ENCODE data around the gene HAUS5. TPM values are rescaled to one million over a fixed set of nuclear protein-coding genes. Genes with fewer than 3 reads are reported as not detected.
A peak's percentile ranks its signal among the peaks of the same experiment; 100 is the strongest.

The HAUS5 gene
- total RNA-seq, 1 experiment from 2014 or later = 21.3 TPM

GRCh38 chr19:35670686-35671085 lies 58.2 kb downstream of the HAUS5 start:
- no peak for DNase-seq (ENCODE audit: low read depth)

DNA sequence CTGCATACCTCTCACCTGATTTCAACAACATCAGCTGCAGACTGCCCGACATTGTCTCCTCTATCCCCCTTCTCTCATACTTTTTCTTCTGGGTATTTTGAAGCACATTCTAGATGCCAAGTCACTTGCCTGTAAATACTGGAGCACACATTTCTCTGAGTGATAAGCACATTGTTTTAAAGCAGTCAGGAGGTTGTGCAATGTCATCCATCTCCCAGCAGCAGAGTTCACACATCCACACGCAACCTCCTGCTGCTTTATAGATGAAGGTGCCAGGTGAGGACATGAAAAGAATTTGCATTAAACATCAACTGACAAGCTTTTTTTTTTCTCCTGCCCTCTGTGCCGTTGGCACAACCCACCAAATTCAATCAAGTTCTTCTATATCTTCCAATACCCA lies 59.3 kb downstream of the HAUS5 start:
- no peak for DNase-seq (ENCODE audit: low read depth)

GRCh38 chr19:35673121-35673804 lies 60.7 kb downstream of the HAUS5 start:
- DNase-seq (ENCODE audit: low read depth) = peak; percentile 80

Other genes starting within 250 kb of the HAUS5 start
- gene GPR42, start 241.7 kb upstream of the HAUS5 start, total RNA-seq (2014; rRNA removed; shearing (Covaris generic)) = not detected in 2 replicates
- gene FFAR2, start 164.5 kb upstream of the HAUS5 start, total RNA-seq (2014; rRNA removed; shearing (Covaris generic)) = not detected in 2 replicates
- not detected in 2 replicates for gene KRTDAP, start 122.3 kb upstream of the HAUS5 start, total RNA-seq (2014; rRNA removed; shearing (Covaris generic))
- 38.1 and 54.3 TPM in 2 replicates for gene DMKN, start 99.1 kb upstream of the HAUS5 start, total RNA-seq (2014; rRNA removed; shearing (Covaris generic))
- gene SBSN, start 84.4 kb upstream of the HAUS5 start, total RNA-seq (2014; rRNA removed; shearing (Covaris generic)) = 0.11 TPM in 1 of 2 replicates, not detected in the other
- not detected in 2 replicates for gene GAPDHS, start 79.3 kb upstream of the HAUS5 start, total RNA-seq (2014; rRNA removed; shearing (Covaris generic))
- 113 and 114 TPM in 2 replicates for gene TMEM147, start 67.1 kb upstream of the HAUS5 start, total RNA-seq (2014; rRNA removed; shearing (Covaris generic))
- not detected in 2 replicates for gene ATP4A, start 49.1 kb upstream of the HAUS5 start, total RNA-seq (2014; rRNA removed; shearing (Covaris generic))
- gene PMIS2, start 26.6 kb upstream of the HAUS5 start, total RNA-seq (2014; rRNA removed; shearing (Covaris generic)) = not detected in 2 replicates
- gene RBM42, start 16.3 kb downstream of the HAUS5 start, total RNA-seq (2014; rRNA removed; shearing (Covaris generic)) = 129 and 147 TPM in 2 replicates
- not detected in 2 replicates for gene ETV2, start 29.0 kb downstream of the HAUS5 start, total RNA-seq (2014; rRNA removed; shearing (Covaris generic))
- gene COX6B1, start 35.6 kb downstream of the HAUS5 start, total RNA-seq (2014; rRNA removed; shearing (Covaris generic)) = 460 and 655 TPM in 2 replicates
- not detected in 2 replicates for gene UPK1A, start 53.8 kb downstream of the HAUS5 start, total RNA-seq (2014; rRNA removed; shearing (Covaris generic))
- gene ZBTB32, start 91.8 kb downstream of the HAUS5 start, total RNA-seq (2014; rRNA removed; shearing (Covaris generic)) = 0.06 TPM in 1 of 2 replicates, not detected in the other
- gene KMT2B, start 105.3 kb downstream of the HAUS5 start, total RNA-seq (2014; rRNA removed; shearing (Covaris generic)) = 6.3 and 18.6 TPM in 2 replicates
- gene IGFLR1, start 129.7 kb downstream of the HAUS5 start, total RNA-seq (2014; rRNA removed; shearing (Covaris generic)) = 2.8 and 3.9 TPM in 2 replicates
- 9.6 and 16.7 TPM in 2 replicates for gene U2AF1L4, start 132.7 kb downstream of the HAUS5 start, total RNA-seq (2014; rRNA removed; shearing (Covaris generic))
- gene PSENEN, start 132.9 kb downstream of the HAUS5 start, total RNA-seq (2014; rRNA removed; shearing (Covaris generic)) = 52.4 and 63.9 TPM in 2 replicates
- 13.3 and 13.8 TPM in 2 replicates for gene LIN37, start 135.8 kb downstream of the HAUS5 start, total RNA-seq (2014; rRNA removed; shearing (Covaris generic))
- gene HSPB6, start 144.3 kb downstream of the HAUS5 start, total RNA-seq (2014; rRNA removed; shearing (Covaris generic)) = 0.06 TPM in 1 of 2 replicates, not detected in the other
- 1.6 and 3.2 TPM in 2 replicates for gene PROSER3, start 145.4 kb downstream of the HAUS5 start, total RNA-seq (2014; rRNA removed; shearing (Covaris generic))
- gene ARHGAP33, start 162.8 kb downstream of the HAUS5 start, total RNA-seq (2014; rRNA removed; shearing (Covaris generic)) = 7.0 and 9.0 TPM in 2 replicates
- gene PRODH2, start 200.1 kb downstream of the HAUS5 start, total RNA-seq (2014; rRNA removed; shearing (Covaris generic)) = not detected in 2 replicates
- gene NPHS1, start 239.8 kb downstream of the HAUS5 start, total RNA-seq (2014; rRNA removed; shearing (Covaris generic)) = not detected in 2 replicates
- gene KIRREL2, start 244.2 kb downstream of the HAUS5 start, total RNA-seq (2014; rRNA removed; shearing (Covaris generic)) = 0.34 and 0.60 TPM in 2 replicates

Measured in Daoy (cell line).